ENCODE results near the gene FCGBP. TPM values are rescaled to one million over a fixed set of nuclear protein-coding genes. Genes with fewer than 3 reads are reported as not detected.

Gene FCGBP
- total RNA-seq, 6 experiments from 2014 or later = 0.02 to 0.83 (median 0.18) TPM

DNA sequence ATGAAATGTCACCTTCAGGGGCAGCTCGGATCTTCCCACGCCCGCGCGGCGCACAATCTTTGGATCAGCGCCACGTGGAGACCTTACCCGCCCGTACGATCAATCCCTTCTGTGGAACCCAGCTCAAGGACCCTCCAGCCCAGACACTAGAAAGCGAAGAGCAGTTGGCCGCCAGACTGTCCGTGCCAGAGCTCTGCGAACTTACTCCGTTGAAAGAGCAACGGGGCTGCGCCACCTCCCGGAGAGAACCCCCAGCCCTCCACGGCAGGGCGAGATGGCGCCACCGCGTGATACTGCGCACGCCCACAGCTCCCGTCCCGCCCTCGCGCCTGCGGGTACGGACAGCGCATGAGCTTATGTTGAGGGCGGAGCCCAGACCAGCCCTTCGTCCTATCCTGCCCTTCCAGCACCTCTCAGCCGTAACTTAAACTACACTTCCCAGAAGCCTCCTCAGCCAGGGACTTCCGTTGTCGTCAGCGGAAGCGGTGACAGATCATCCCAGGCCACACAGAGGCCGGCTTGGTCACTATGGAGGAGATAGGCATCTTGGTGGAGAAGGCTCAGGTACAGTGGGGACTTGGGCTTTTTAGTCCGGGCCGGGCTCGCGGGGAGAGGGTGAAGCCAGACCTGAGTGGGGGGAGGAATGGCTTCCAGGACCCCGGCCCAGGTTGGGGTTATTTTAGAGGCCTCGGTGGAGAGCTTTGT lies 36.4 kb upstream of the FCGBP start, which contains the start of gene PSMC4:
Gene PSMC4, plus strand, starts transcription at position 491 of the 705 bp plus-strand sequence. Its CDS starts 38 bp downstream, at position 529.
- H3K4me3 Mint-ChIP-seq = peak within 1 kb of the TSS; percentile 96
- peak within 1 kb of the TSS; percentile 97 for H3K27ac Mint-ChIP-seq
- H3K9me3 Mint-ChIP-seq = no peaks in the 10 kb centered on the region
- H3K36me3 Mint-ChIP-seq (ENCODE audit: low read depth) = peaks cover 44% of the 10 kb centered on the region
- H3K27me3 Mint-ChIP-seq (ENCODE audit: insufficient read depth) = peaks cover 6% of the 10 kb centered on the region
- H3K4me1 Mint-ChIP-seq (ENCODE audit: low read depth) = peaks cover 27% of the 10 kb centered on the region
- TF ChIP-seq, protein P1, sequence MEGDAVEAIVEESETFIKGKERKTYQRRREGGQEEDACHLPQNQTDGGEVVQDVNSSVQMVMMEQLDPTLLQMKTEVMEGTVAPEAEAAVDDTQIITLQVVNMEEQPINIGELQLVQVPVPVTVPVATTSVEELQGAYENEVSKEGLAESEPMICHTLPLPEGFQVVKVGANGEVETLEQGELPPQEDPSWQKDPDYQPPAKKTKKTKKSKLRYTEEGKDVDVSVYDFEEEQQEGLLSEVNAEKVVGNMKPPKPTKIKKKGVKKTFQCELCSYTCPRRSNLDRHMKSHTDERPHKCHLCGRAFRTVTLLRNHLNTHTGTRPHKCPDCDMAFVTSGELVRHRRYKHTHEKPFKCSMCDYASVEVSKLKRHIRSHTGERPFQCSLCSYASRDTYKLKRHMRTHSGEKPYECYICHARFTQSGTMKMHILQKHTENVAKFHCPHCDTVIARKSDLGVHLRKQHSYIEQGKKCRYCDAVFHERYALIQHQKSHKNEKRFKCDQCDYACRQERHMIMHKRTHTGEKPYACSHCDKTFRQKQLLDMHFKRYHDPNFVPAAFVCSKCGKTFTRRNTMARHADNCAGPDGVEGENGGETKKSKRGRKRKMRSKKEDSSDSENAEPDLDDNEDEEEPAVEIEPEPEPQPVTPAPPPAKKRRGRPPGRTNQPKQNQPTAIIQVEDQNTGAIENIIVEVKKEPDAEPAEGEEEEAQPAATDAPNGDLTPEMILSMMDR (IDR thresholded peaks at IDR 0.05) = peak; percentile 83
- peak; percentile 99 for DNase-seq

DNA sequence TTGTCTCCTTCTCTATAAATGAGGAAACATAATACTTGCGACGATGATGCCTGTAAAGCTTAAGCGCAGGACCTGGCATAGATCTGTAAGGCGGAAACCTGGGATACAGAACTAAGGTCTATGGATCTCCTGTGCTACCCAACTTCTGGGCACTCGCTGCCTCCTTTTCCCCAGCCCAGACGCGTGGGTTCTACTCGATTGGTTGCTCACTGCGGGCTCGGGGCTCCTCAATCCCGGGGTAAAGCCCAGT lies 35.9 kb upstream of the FCGBP start:
- peaks cover 27% of the 10 kb centered on the region for H3K4me1 Mint-ChIP-seq (ENCODE audit: low read depth)
- H3K36me3 Mint-ChIP-seq (ENCODE audit: low read depth) = peaks cover 39% of the 10 kb centered on the region
- H3K9me3 Mint-ChIP-seq = no peaks in the 10 kb centered on the region
- H3K27me3 Mint-ChIP-seq (ENCODE audit: insufficient read depth) = peaks cover 6% of the 10 kb centered on the region
- peak overlapping the region; percentile 97 for H3K27ac Mint-ChIP-seq
- DNase-seq = no peak
- TF ChIP-seq, protein P1 (IDR thresholded peaks at IDR 0.05) = no peak
- peak overlapping the region; percentile 96 for H3K4me3 Mint-ChIP-seq

DNA sequence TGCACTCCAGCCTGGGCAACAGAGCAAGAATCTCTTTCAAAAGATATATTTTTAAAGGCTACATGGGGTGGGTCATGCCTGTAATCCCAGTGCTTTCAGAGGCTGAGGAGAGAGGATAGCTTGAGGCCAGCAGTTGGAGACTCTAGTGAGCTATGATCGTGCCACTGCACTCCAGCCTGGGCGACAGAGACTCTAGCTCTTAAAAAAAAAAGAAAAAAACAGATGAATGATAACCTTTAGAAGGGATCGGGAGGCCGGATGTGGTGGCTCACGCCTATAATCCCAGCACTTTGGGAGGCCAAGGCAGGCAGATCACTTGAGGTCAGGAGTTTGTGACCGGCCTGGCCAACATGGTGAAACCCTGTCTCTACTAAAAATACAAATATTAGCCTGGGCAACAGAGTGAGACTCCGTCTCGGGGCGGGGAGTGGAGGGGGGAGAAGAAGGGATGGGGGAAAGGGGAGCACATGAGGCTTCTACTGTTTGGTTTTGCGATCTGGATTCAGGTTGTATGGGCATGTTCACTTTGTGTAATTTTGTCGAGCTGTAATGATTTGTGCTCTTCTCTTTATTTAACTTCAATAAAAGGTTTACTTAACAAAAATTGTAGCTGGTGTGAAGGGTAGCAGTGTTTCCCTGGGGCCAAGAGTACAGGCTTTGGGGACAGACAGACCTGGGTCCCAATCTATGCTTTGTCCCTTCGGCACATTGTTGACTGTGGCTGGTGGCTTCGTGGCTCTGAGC lies 35.4 kb upstream of the FCGBP start:
- H3K27ac Mint-ChIP-seq = peak overlapping the region; percentile 97
- TF ChIP-seq, protein P1 (IDR thresholded peaks at IDR 0.05) = no peak
- H3K27me3 Mint-ChIP-seq (ENCODE audit: insufficient read depth) = peaks cover 6% of the 10 kb centered on the region
- peak overlapping the region; percentile 96 for H3K4me3 Mint-ChIP-seq
- DNase-seq = no peak
- peaks cover 36% of the 10 kb centered on the region for H3K36me3 Mint-ChIP-seq (ENCODE audit: low read depth)
- H3K4me1 Mint-ChIP-seq (ENCODE audit: low read depth) = peaks cover 27% of the 10 kb centered on the region
- H3K9me3 Mint-ChIP-seq = no peaks in the 10 kb centered on the region

GRCh38 chr19:39969266-39969665 lies 34.8 kb upstream of the FCGBP start:
- Mint-ChIP-seq H3K9me3 (no peaks in the 10 kb centered on the region), H3K27me3 (ENCODE audit: insufficient read depth) (peaks cover 6% of the 10 kb centered on the region), H3K4me3 (peak overlapping the region; percentile 96), H3K4me1 (ENCODE audit: low read depth) (peaks cover 27% of the 10 kb centered on the region), H3K27ac (peak overlapping the region; percentile 97), H3K36me3 (ENCODE audit: low read depth) (peaks cover 30% of the 10 kb centered on the region)
- no peak for DNase-seq
- TF ChIP-seq, protein P1 (IDR thresholded peaks at IDR 0.05) = no peak

- Mint-ChIP-seq H3K27ac (peak overlapping the region; percentile 97; the same call in 1 of the 2 replicates), H3K36me3 (ENCODE audit: low read depth) (peaks cover 26% of the 10 kb centered on the region), H3K4me3 (peak overlapping the region; percentile 96), H3K4me1 (ENCODE audit: low read depth) (peaks cover 27% of the 10 kb centered on the region), H3K27me3 (ENCODE audit: insufficient read depth) (peaks cover 6% of the 10 kb centered on the region), H3K9me3 (no peaks in the 10 kb centered on the region)
- no peak for DNase-seq
- TF ChIP-seq, protein P1 (IDR thresholded peaks at IDR 0.05) = no peak
Measured at GRCh38 chr19:39968789-39969188, 34.4 kb upstream of the FCGBP start.

All from HFFc6 (cell line).